HL-60 (cell line): ENCODE measurements around the gene TGM1.

ENCODE experiments used
- TF ChIP-seq, protein P1 (sequence below): IDR thresholded peaks from 2 replicates; pipeline ENCODE4 v1.6.1; 2012; ENCODE audit warnings: low read depth; ENCODE audit not compliant: insufficient replicate concordance
- TF ChIP-seq, protein P2 (sequence below): IDR thresholded peaks from one replicate; pipeline ENCODE4 v1.5.1; 2011; ENCODE audit warnings: low read length, control low read depth, inconsistent platforms; ENCODE audit not compliant: insufficient read depth

DNA sequence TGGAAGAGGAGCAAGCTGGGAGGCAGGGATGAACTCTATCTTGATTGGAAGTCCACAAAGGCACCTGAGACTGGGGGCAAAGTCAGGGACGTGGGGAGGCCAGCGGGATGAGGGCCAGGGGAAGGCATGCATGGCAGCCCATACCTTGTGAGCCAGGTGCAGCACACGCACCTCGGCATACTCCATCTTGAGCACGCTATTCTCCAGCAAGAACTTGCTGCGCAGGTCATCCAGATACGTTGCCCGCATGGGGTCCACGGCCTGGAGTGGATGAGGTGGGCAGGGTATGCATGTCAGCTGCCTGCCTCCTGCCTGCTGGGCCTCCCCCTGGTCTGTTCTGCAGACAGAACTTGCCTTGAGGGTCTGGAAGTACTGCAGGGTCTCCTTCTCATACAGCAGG is 4.5 kb upstream of the TGM1 start:
- TF ChIP-seq, protein P1, sequence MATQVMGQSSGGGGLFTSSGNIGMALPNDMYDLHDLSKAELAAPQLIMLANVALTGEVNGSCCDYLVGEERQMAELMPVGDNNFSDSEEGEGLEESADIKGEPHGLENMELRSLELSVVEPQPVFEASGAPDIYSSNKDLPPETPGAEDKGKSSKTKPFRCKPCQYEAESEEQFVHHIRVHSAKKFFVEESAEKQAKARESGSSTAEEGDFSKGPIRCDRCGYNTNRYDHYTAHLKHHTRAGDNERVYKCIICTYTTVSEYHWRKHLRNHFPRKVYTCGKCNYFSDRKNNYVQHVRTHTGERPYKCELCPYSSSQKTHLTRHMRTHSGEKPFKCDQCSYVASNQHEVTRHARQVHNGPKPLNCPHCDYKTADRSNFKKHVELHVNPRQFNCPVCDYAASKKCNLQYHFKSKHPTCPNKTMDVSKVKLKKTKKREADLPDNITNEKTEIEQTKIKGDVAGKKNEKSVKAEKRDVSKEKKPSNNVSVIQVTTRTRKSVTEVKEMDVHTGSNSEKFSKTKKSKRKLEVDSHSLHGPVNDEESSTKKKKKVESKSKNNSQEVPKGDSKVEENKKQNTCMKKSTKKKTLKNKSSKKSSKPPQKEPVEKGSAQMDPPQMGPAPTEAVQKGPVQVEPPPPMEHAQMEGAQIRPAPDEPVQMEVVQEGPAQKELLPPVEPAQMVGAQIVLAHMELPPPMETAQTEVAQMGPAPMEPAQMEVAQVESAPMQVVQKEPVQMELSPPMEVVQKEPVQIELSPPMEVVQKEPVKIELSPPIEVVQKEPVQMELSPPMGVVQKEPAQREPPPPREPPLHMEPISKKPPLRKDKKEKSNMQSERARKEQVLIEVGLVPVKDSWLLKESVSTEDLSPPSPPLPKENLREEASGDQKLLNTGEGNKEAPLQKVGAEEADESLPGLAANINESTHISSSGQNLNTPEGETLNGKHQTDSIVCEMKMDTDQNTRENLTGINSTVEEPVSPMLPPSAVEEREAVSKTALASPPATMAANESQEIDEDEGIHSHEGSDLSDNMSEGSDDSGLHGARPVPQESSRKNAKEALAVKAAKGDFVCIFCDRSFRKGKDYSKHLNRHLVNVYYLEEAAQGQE = no peak
- TF ChIP-seq, protein P2, sequence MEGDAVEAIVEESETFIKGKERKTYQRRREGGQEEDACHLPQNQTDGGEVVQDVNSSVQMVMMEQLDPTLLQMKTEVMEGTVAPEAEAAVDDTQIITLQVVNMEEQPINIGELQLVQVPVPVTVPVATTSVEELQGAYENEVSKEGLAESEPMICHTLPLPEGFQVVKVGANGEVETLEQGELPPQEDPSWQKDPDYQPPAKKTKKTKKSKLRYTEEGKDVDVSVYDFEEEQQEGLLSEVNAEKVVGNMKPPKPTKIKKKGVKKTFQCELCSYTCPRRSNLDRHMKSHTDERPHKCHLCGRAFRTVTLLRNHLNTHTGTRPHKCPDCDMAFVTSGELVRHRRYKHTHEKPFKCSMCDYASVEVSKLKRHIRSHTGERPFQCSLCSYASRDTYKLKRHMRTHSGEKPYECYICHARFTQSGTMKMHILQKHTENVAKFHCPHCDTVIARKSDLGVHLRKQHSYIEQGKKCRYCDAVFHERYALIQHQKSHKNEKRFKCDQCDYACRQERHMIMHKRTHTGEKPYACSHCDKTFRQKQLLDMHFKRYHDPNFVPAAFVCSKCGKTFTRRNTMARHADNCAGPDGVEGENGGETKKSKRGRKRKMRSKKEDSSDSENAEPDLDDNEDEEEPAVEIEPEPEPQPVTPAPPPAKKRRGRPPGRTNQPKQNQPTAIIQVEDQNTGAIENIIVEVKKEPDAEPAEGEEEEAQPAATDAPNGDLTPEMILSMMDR = no peak
